ENCODE data around the gene TEX44.
"Not testable (repeated sequence)": the region's sequence is repeated elsewhere in the genome, so short reads cannot be mapped to it uniquely, and the experiment has no call there.

TEX44 gene

GRCh38 chr2:231573698-231574421, 18.8 kb upstream of the TEX44 start:
- H3K9ac ChIP-seq (ENCODE audit: low read depth, low read length, poor library complexity, severe bottlenecking) = no peak overlapping the region
- no peaks in the 10 kb centered on the region for H3K36me3 ChIP-seq (ENCODE audit: insufficient read depth, low read length)

GRCh38 chr2:231575612-231576256, 16.9 kb upstream of the TEX44 start:
- Histone ChIP-seq H3K4me1 (ENCODE audit: insufficient read depth, low read length, poor library complexity, severe bottlenecking) (peaks cover 5% of the 10 kb centered on the region), H3F3A (ENCODE audit: low read depth) (no peaks in the 10 kb centered on the region), H3K4me3 (ENCODE audit: low read length, poor library complexity, severe bottlenecking) (no peak overlapping the region), H3K9ac (ENCODE audit: low read depth, low read length, poor library complexity, severe bottlenecking) (no peak overlapping the region), H2AFZ (ENCODE audit: low read length) (no peak overlapping the region), H3K79me2 (ENCODE audit: insufficient read depth, low read length) (no peaks in the 10 kb centered on the region), H3K4me2 (ENCODE audit: low read depth, low read length, poor library complexity, severe bottlenecking) (no peak overlapping the region), H3K9me3 (ENCODE audit: insufficient read depth, low read depth, low read length) (no peaks in the 10 kb centered on the region), H3K9me2 (replicated peaks; ENCODE audit: low read depth, low read length) (no peaks in the 10 kb centered on the region), H4K20me1 (ENCODE audit: insufficient read depth, low read length, poor library complexity, severe bottlenecking) (no peaks in the 10 kb centered on the region), H3K36me3 (ENCODE audit: insufficient read depth, low read length) (no peaks in the 10 kb centered on the region), H3K27me3 (ENCODE audit: insufficient read depth, low read length, poor library complexity, severe bottlenecking) (no peaks in the 10 kb centered on the region)
- TF ChIP-seq, protein P1, sequence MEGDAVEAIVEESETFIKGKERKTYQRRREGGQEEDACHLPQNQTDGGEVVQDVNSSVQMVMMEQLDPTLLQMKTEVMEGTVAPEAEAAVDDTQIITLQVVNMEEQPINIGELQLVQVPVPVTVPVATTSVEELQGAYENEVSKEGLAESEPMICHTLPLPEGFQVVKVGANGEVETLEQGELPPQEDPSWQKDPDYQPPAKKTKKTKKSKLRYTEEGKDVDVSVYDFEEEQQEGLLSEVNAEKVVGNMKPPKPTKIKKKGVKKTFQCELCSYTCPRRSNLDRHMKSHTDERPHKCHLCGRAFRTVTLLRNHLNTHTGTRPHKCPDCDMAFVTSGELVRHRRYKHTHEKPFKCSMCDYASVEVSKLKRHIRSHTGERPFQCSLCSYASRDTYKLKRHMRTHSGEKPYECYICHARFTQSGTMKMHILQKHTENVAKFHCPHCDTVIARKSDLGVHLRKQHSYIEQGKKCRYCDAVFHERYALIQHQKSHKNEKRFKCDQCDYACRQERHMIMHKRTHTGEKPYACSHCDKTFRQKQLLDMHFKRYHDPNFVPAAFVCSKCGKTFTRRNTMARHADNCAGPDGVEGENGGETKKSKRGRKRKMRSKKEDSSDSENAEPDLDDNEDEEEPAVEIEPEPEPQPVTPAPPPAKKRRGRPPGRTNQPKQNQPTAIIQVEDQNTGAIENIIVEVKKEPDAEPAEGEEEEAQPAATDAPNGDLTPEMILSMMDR (conservative IDR thresholded peaks at IDR 0.05; ENCODE audit: low read length) = no peak
- TF ChIP-seq EZH2phosphoT487 (IDR thresholded peaks at IDR 0.05; ENCODE audit: borderline replicate concordance) = no peak

More at GRCh38 chr2:231573698-231574421, 18.8 kb upstream of the TEX44 start:
- H2AFZ ChIP-seq (ENCODE audit: low read length) = no peak overlapping the region
- H3K79me2 ChIP-seq (ENCODE audit: insufficient read depth, low read length) = no peaks in the 10 kb centered on the region
- H3K9me3 ChIP-seq (ENCODE audit: insufficient read depth, low read depth, low read length) = no peaks in the 10 kb centered on the region
- no peak for TF ChIP-seq EZH2phosphoT487 (IDR thresholded peaks at IDR 0.05; ENCODE audit: borderline replicate concordance)
- TF ChIP-seq, protein P1 (conservative IDR thresholded peaks at IDR 0.05; ENCODE audit: low read length) = no peak
- H3K27me3 ChIP-seq (ENCODE audit: insufficient read depth, low read length, poor library complexity, severe bottlenecking) = no peaks in the 10 kb centered on the region
- H3K4me2 ChIP-seq (ENCODE audit: low read depth, low read length, poor library complexity, severe bottlenecking) = no peak overlapping the region
- H3K4me1 ChIP-seq (ENCODE audit: insufficient read depth, low read length, poor library complexity, severe bottlenecking) = peaks cover 5% of the 10 kb centered on the region
- no peaks in the 10 kb centered on the region for H3F3A ChIP-seq (ENCODE audit: low read depth)
- no peaks in the 10 kb centered on the region for H4K20me1 ChIP-seq (ENCODE audit: insufficient read depth, low read length, poor library complexity, severe bottlenecking)
- H3K9me2 ChIP-seq (replicated peaks; ENCODE audit: low read depth, low read length) = no peaks in the 10 kb centered on the region
- H3K4me3 ChIP-seq (ENCODE audit: low read length, poor library complexity, severe bottlenecking) = no peak overlapping the region

DNA sequence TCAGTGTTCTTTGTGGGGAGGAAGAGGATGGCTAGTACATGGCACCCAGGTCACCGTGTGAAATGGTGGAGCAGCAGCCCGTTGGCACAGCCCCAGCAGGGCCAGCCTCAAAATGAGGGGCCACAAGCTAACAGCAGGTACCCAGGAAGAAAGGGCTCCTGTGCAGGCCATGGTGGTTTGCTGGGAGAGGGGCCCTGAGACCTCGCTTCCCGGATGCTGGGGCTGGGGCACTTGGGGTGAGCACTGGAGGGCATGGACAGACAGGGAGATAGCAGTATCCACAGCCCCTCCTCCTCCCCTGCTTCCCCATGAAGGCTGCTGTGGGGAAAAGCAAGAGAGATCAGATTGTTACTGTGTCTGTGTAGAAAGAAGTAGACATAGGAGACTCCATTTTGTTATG, 16.2 kb upstream of the TEX44 start:
- Histone ChIP-seq H3F3A (ENCODE audit: low read depth) (no peaks in the 10 kb centered on the region), H3K4me1 (ENCODE audit: insufficient read depth, low read length, poor library complexity, severe bottlenecking) (peaks cover 5% of the 10 kb centered on the region), H3K9ac (ENCODE audit: low read depth, low read length, poor library complexity, severe bottlenecking) (no peak overlapping the region), H4K20me1 (ENCODE audit: insufficient read depth, low read length, poor library complexity, severe bottlenecking) (no peaks in the 10 kb centered on the region), H3K9me3 (ENCODE audit: insufficient read depth, low read depth, low read length) (no peaks in the 10 kb centered on the region), H3K9me2 (replicated peaks; ENCODE audit: low read depth, low read length) (no peaks in the 10 kb centered on the region), H3K4me3 (ENCODE audit: low read length, poor library complexity, severe bottlenecking) (no peak overlapping the region), H3K27me3 (ENCODE audit: insufficient read depth, low read length, poor library complexity, severe bottlenecking) (no peaks in the 10 kb centered on the region), H3K4me2 (ENCODE audit: low read depth, low read length, poor library complexity, severe bottlenecking) (no peak overlapping the region), H3K36me3 (ENCODE audit: insufficient read depth, low read length) (no peaks in the 10 kb centered on the region), H3K79me2 (ENCODE audit: insufficient read depth, low read length) (no peaks in the 10 kb centered on the region), H2AFZ (ENCODE audit: low read length) (no peak overlapping the region)
- TF ChIP-seq, protein P1 (conservative IDR thresholded peaks at IDR 0.05; ENCODE audit: low read length) = no peak
- TF ChIP-seq EZH2phosphoT487 (IDR thresholded peaks at IDR 0.05; ENCODE audit: borderline replicate concordance) = no peak

DNA sequence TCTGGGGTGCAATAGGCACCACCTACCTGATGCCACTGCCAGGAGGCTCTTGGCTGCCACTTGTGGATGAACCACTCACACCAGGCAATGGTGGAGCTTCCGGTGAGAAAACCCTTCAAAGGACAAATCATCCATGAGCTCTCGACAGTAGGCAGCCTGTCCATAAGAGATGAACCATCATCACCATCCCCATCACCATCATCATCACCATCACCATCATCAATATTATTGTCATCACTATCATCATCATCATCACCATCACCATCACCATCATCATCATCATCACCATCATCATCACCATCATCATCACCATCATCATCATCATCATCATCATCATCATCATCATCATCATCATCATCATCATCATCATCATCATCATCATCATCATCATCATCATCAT, 14.0 kb upstream of the TEX44 start:
- not testable (repeated sequence) for H3K9me3 ChIP-seq (ENCODE audit: insufficient read depth, low read depth, low read length); H3K4me1 ChIP-seq (ENCODE audit: insufficient read depth, low read length, poor library complexity, severe bottlenecking); H3K4me2 ChIP-seq (ENCODE audit: low read depth, low read length, poor library complexity, severe bottlenecking); H3K9ac ChIP-seq (ENCODE audit: low read depth, low read length, poor library complexity, severe bottlenecking); H2AFZ ChIP-seq (ENCODE audit: low read length); H4K20me1 ChIP-seq (ENCODE audit: insufficient read depth, low read length, poor library complexity, severe bottlenecking); H3K4me3 ChIP-seq (ENCODE audit: low read length, poor library complexity, severe bottlenecking); H3K79me2 ChIP-seq (ENCODE audit: insufficient read depth, low read length); H3K27me3 ChIP-seq (ENCODE audit: insufficient read depth, low read length, poor library complexity, severe bottlenecking); H3F3A ChIP-seq (ENCODE audit: low read depth); H3K36me3 ChIP-seq (ENCODE audit: insufficient read depth, low read length); H3K9me2 ChIP-seq (replicated peaks; ENCODE audit: low read depth, low read length)

All from Loucy (cell line).